Glomerular visceral epithelial cell (primary cell): ENCODE results near the gene ADM2.

Experiments used
- DNase-seq: peaks from one replicate; pipeline ENCODE4 v3.0.0-alpha.2; 2016; ENCODE audit errors: extremely low spot score

The ADM2 gene

DNA sequence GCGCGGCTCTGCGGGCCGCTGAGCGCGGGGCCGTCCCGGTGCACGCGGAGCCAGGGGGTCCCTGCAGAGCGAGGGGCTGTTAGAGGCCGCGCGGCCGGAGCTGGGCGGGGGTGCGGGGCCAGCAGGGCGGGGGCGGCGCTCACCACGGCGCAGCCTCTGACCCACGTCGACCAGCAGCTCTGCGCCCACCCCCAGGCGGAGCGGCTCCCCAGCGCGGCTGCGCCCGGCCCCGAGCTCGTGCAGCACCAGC, 44.4 kb downstream of the ADM2 start:
- DNase-seq, result no peak

- peak; percentile 75 for DNase-seq
Observed at GRCh38 chr22:50526108-50526833, 44.9 kb downstream of the ADM2 start.

GRCh38 chr22:50526834-50527801, 45.8 kb downstream of the ADM2 start:
- DNase-seq, result no peak

GRCh38 chr22:50527921-50528681, 46.8 kb downstream of the ADM2 start:
- no peak for DNase-seq

GRCh38 chr22:50528682-50529415, 47.5 kb downstream of the ADM2 start:
- DNase-seq, result no peak

GRCh38 chr22:50529416-50529896, 48.1 kb downstream of the ADM2 start:
- DNase-seq, result no peak

DNA sequence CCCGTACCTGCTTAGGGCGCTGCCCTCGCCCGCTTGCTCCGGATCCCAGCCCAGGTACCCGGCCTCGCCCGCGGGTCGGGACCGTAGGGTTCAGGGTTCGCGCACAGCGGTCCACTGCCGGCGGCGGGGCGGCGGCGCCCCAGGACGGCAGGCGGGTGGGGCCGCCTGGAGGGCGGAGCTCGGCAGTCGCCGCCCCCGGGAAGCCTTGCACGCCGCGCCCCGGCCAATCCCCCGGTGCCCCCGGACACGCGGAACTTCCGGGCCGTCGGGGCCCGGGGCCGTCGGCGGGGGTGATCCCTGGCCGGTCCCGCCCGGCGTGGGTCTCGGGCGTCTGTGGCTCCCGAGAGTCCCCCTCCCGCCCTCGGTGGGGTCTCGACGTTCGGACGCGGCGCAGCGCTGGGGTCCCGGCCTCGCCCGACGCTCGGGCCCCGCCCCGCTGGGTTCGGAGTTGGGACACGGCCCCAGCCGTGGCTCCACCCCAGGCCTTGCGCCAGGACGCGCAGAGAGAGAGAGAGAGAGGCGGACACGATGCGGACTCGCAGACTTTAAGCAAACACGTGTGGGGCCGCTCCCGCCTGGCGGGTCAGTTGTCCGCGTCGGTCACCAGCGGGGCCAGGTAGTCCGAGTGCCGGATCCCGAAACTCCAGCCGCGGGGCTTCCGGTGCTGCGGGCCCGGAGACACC, 48.7 kb downstream of the ADM2 start, which contains the start of gene TYMP:
Gene TYMP, minus strand, starts transcription at position 116 of the 683 bp plus-strand sequence. CDS start 303 bp downstream, outside the sequence.
- DNase-seq, result peak; percentile 36

DNA sequence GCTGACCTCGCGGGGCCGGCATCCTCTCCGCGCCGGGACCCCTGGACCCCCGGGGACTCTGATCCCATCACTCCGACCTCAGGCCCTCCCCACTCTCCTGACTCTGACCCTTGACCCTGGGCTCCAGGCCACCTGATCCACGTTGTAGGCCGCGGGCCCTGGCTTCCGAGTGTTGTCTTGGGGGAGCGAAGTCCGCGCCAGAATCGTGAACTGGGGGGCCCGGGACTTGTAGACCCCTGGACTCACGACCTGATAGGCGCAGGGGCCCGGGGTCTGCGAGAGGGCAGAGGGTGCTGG, 49.2 kb downstream of the ADM2 start:
- no peak for DNase-seq

GRCh38 chr22:50530877-50531545, 49.7 kb downstream of the ADM2 start:
- no peak for DNase-seq

- DNase-seq, result no peak
Observed at GRCh38 chr22:50531546-50531961, 50.2 kb downstream of the ADM2 start.

- peak; percentile 41 for DNase-seq
Observed at GRCh38 chr22:50531962-50532674, 50.8 kb downstream of the ADM2 start.

GRCh38 chr22:50532824-50533796, 51.8 kb downstream of the ADM2 start:
- DNase-seq, result no peak

DNA sequence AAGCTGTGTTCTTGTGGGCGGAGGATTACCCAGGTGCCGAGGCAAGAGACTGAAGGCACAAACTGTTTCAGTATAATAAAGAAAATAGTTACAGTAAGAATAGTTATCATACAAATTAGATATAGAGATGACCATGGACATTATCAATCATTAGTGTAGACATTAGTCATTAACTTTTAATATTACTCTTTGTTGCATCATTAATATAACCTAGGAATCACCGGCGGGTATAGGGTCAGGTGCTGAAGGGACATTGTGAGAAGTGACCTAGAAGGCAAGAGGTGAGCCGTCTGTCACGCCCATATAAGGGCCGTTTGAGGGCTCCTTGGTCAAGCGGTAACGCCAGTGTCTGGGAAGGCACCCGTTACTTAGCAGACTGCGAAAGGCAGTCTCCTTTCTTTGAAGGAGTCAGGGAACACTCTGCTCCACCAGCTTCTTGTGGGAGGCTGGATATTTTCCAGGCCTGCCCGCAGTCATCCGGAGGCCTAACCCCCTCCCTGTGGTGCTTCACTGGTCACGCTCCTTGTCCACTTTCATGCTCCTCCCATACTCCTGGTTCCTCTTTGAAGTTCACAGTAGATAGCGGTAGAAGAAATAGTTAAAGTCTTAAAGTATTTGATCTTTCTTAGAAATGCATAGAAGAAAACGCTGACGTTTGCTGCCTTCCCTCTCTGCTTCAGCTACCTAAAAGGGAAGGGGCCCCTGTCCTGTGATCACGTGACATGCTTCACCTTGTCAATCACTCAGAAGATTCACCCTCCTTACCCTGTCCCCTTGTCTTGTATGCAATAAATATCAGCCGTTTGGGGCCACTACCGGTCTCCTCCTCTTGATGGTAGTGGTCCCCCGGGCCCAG, 52.7 kb downstream of the ADM2 start:
- DNase-seq, result peak; percentile 70

GRCh38 chr22:50535113-50535512, 53.8 kb downstream of the ADM2 start:
- no peak for DNase-seq
